Measurements from ENCODE around the gene N4BP2L2.

N4BP2L2 gene

DNA sequence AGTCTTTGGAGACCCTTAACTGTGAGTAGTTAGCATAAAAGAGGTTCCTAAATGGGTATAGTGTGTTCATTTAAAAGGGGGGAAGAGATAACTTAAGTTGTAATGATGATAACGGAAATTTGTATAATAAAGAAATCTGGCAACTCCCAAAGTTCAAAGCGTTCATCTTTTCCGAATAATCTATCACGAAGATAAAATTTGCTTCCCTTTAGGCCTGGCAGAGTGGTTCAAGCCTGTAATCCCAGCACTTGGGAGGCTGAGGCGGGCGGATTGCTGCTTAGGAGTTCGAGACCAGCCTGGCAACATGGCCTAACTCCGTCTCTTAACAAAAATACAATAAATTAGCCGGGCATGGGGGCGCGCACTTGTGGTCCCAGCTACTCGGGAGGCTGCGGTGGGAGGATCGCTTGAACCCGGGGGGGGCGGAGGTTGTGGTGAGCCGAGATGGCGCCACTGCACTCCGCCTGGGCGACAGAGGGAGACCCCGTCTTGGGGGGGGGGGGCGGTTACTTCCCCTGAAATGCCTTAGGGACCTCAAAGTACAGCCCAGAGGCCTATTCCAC is 934 bp downstream of the N4BP2L2 start:
- H3K4me1 Mint-ChIP-seq: peaks cover 30% of the 10 kb centered on the region
- peaks cover 65% of the 10 kb centered on the region for H3K36me3 Mint-ChIP-seq (ENCODE audit: low read depth)
- peak overlapping the region; percentile 99 for H3K4me3 Mint-ChIP-seq
- peak overlapping the region; percentile 99 for H3K27ac Mint-ChIP-seq
- peaks cover 47% of the 10 kb centered on the region for H3K9me3 Mint-ChIP-seq
- DNase-seq: peak; percentile 37
- peaks cover 7% of the 10 kb centered on the region for H3K27me3 Mint-ChIP-seq (ENCODE audit: low read depth, poor library complexity)
- no peak for TF ChIP-seq CTCF (IDR thresholded peaks at IDR 0.05)

DNA sequence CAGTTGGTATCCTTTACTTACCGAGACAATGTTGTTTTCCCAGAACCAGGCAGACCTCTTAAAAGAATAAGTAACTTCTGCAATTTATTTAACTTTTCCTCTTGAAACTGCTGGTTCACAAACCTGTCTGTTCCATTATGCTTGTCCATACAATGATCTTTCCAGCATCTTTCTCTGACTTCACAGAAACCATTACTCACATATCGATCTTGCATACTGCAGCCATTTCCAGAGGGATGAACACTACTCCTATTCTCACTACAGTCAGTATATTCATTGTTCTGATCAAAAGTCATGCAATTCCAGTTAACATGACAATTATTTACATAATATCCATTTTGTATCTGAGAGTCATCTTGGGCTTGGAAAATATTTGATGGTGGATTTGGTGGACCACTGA is 2.8 kb downstream of the N4BP2L2 start:
- no peak for DNase-seq
- Mint-ChIP-seq H3K4me3 (peak overlapping the region; percentile 21), H3K27ac (no peak overlapping the region), H3K27me3 (ENCODE audit: low read depth, poor library complexity) (no peaks in the 10 kb centered on the region), H3K4me1 (peaks cover 41% of the 10 kb centered on the region), H3K9me3 (peaks cover 47% of the 10 kb centered on the region), H3K36me3 (ENCODE audit: low read depth) (peaks cover 82% of the 10 kb centered on the region)
- no peak for TF ChIP-seq CTCF (IDR thresholded peaks at IDR 0.05)

DNA sequence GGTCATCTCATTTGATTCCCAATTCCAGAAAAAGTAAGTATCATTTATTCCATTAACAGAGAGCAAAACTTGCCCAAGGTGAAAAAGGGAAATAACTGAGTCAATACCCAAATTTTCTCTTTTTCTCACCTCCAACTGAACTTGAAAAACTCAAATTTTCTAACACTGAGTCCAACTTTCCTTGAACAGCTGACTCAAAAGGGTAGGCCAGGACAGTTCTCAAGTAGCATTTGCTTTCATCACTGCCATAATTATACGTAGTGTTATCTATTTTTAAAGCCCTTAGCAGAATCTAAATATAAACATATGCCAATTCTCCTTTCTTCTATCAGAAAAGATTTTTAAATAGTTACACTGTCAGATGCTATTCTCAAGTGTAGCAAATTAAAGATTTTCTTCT is 3.5 kb downstream of the N4BP2L2 start:
- peaks cover 44% of the 10 kb centered on the region for H3K9me3 Mint-ChIP-seq
- DNase-seq: no peak
- H3K27me3 Mint-ChIP-seq (ENCODE audit: low read depth, poor library complexity): no peaks in the 10 kb centered on the region
- H3K4me3 Mint-ChIP-seq: peak overlapping the region; percentile 39
- TF ChIP-seq CTCF (IDR thresholded peaks at IDR 0.05): no peak
- H3K27ac Mint-ChIP-seq: no peak overlapping the region
- peaks cover 41% of the 10 kb centered on the region for H3K4me1 Mint-ChIP-seq
- peaks cover 85% of the 10 kb centered on the region for H3K36me3 Mint-ChIP-seq (ENCODE audit: low read depth)

- peaks cover 27% of the 10 kb centered on the region for H3K4me1 Mint-ChIP-seq
- no peak overlapping the region for H3K27ac Mint-ChIP-seq
These were observed 7.7 kb downstream of the N4BP2L2 start for GRCh38 chr13:32530841-32531253.

GRCh38 chr13:32528358-32528757 is 10.2 kb downstream of the N4BP2L2 start:
- TF ChIP-seq CTCF (IDR thresholded peaks at IDR 0.05): no peak
- Mint-ChIP-seq H3K36me3 (ENCODE audit: low read depth) (peaks cover 82% of the 10 kb centered on the region), H3K27ac (peak overlapping the region; percentile 7), H3K4me3 (no peak overlapping the region), H3K4me1 (peaks cover 11% of the 10 kb centered on the region), H3K9me3 (peaks cover 4% of the 10 kb centered on the region), H3K27me3 (ENCODE audit: low read depth, poor library complexity) (no peaks in the 10 kb centered on the region)
- DNase-seq: no peak

More at GRCh38 chr13:32530841-32531253, 7.7 kb downstream of the N4BP2L2 start:
- TF ChIP-seq CTCF (IDR thresholded peaks at IDR 0.05): no peak
- Mint-ChIP-seq H3K27me3 (ENCODE audit: low read depth, poor library complexity) (no peaks in the 10 kb centered on the region), H3K36me3 (ENCODE audit: low read depth) (peaks cover 83% of the 10 kb centered on the region), H3K4me3 (peak overlapping the region; percentile 2), H3K9me3 (peaks cover 17% of the 10 kb centered on the region)
- no peak for DNase-seq

DNA sequence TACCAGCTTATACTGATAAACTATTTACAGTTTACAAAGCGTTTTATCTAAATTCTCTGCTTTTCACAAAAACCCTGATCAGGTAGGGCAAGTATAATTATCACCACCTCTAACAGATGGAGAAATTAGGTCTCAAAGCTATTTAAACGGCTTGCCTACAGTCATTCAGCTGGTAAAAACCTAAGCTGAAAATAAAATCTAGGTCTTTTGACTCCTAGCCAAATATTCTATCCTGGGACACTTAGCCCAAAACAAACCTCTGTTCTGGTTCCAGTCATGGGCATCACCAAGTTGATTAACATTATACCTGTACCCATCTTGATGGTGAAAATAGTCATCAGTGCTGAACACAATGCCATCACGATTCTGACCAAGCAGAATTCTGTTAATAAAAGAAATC is 11.4 kb downstream of the N4BP2L2 start:
- peaks cover 8% of the 10 kb centered on the region for H3K4me1 Mint-ChIP-seq
- no peak for TF ChIP-seq CTCF (IDR thresholded peaks at IDR 0.05)
- no peak overlapping the region for H3K4me3 Mint-ChIP-seq
- DNase-seq: no peak
- no peaks in the 10 kb centered on the region for H3K9me3 Mint-ChIP-seq
- peaks cover 78% of the 10 kb centered on the region for H3K36me3 Mint-ChIP-seq (ENCODE audit: low read depth)
- no peak overlapping the region for H3K27ac Mint-ChIP-seq
- no peaks in the 10 kb centered on the region for H3K27me3 Mint-ChIP-seq (ENCODE audit: low read depth, poor library complexity)

Data from nephron progenitor cell (in vitro differentiated cells).